Fibroblast of lung (primary cell): ENCODE results near the gene PTTG2. TPM values are rescaled to one million over a fixed set of nuclear protein-coding genes. Genes with fewer than 3 reads are reported as not detected.
A peak's percentile ranks its signal among the peaks of the same experiment; 100 is the strongest.
"Not testable (repeated sequence)": the region's sequence is repeated elsewhere in the genome, so short reads cannot be mapped to it uniquely, and the experiment has no call there.

ENCODE experiments used
- DNase-seq, 2 donors: peaks; one replicate each; pipeline versions ENCODE4 v3.0.0 to v3.0.0-alpha.2; 2010; ENCODE audit warnings: low read depth in 2 of 2
- H2AFZ ChIP-seq: 2 replicates; pipeline ENCODE4 v1.5.1; 2012; ENCODE audit warnings: low read length, control low read depth, inconsistent platforms
- H3K27ac ChIP-seq: 2 replicates; pipeline ENCODE4 v1.5.1; 2011; ENCODE audit warnings: low read length, control low read depth; ENCODE audit not compliant: insufficient read depth
- H3K27me3 ChIP-seq: 2 replicates; pipeline ENCODE4 v1.5.1; 2011; ENCODE audit warnings: mild to moderate bottlenecking, low read length; ENCODE audit not compliant: control insufficient read depth, insufficient read depth
- H3K36me3 ChIP-seq: 2 replicates; pipeline ENCODE4 v1.5.1; 2011; ENCODE audit warnings: low read length; ENCODE audit not compliant: control insufficient read depth, insufficient read depth
- H3K4me1 ChIP-seq: 2 replicates; pipeline ENCODE4 v1.5.1; 2011; ENCODE audit warnings: low read length; ENCODE audit not compliant: control insufficient read depth, insufficient read depth; ENCODE audit errors: extremely low read depth
- H3K4me2 ChIP-seq: 2 replicates; pipeline ENCODE4 v1.5.1; 2011; ENCODE audit warnings: low read length, control low read depth; ENCODE audit not compliant: insufficient read depth; ENCODE audit errors: extremely low read depth
- H3K4me3 ChIP-seq, 4 experiments: fragments of 200-600 bp in 1 of 4; sonication (generic) in 1 of 4; replicated peaks in 1 of 4; 2 replicates each; pipeline ENCODE4 v1.5.1; 2011 to 2016; ENCODE audit warnings: low read length in 4 of 4, low read depth in 3 of 4, mild to moderate bottlenecking in 3 of 4, control low read depth in 2 of 4, inconsistent platforms in 1 of 4, mixed read lengths in 1 of 4; ENCODE audit not compliant: insufficient read depth in 1 of 4; ENCODE audit errors: control extremely low read depth in 1 of 4
- H3K79me2 ChIP-seq: 2 replicates; pipeline ENCODE4 v1.5.1; 2012; ENCODE audit warnings: mild to moderate bottlenecking, low read length, inconsistent platforms; ENCODE audit not compliant: control insufficient read depth, insufficient read depth
- H3K9ac ChIP-seq: 2 replicates; pipeline ENCODE4 v1.5.1; 2011; ENCODE audit warnings: mild to moderate bottlenecking, low read length, control low read depth; ENCODE audit not compliant: insufficient read depth
- H3K9me3 ChIP-seq: 2 replicates; pipeline ENCODE4 v1.5.1; 2012; ENCODE audit warnings: low read depth, low read length; ENCODE audit not compliant: control insufficient read depth, insufficient read depth
- H4K20me1 ChIP-seq: 2 replicates; pipeline ENCODE4 v1.5.1; 2011; ENCODE audit warnings: low read length; ENCODE audit not compliant: control insufficient read depth, insufficient read depth; ENCODE audit errors: extremely low read depth
- CTCF ChIP-seq, 2 donors: IDR thresholded peaks in 1 of 2; conservative IDR thresholded peaks in 1 of 2; 1 replicate in 1 of 2; 2 replicates in 1 of 2; pipeline ENCODE4 v1.5.1; 2011 to 2012; ENCODE audit warnings: low read length in 2 of 2, control low read depth in 1 of 2, inconsistent platforms in 1 of 2, low read depth in 1 of 2, mild to moderate bottlenecking in 1 of 2
- EZH2 ChIP-seq: IDR thresholded peaks from 2 replicates; pipeline ENCODE4 v1.5.1; 2012; ENCODE audit warnings: low read length, control low read depth, mild to moderate bottlenecking; ENCODE audit errors: missing control alignments
- polyA plus RNA-seq, 2 donors: library from polyadenylated mRNA; depleted of rRNA in 1 of 2; stranded (reverse) in 1 of 2; unstranded in 1 of 2; fragments of >200 nt; gene quantifications; 2 replicates each; pipeline ENCODE4 v1.2.1, GENCODE V29; 2011 to 2012; ENCODE audit warnings: missing spikeins in 1 of 2
- total RNA-seq: library from RNA; depleted of rRNA; stranded (reverse); fragments of >200 nt; gene quantifications from 2 replicates; pipeline ENCODE4 v1.2.1, GENCODE V29; 2014

PTTG2 gene
- total and polyA plus RNA-seq, 2 donors (not counting 1 experiment from before 2014, with no cell fraction given), result not detected

- Histone ChIP-seq H2AFZ (no peak overlapping the region), H3K79me2 (no peaks in the 10 kb centered on the region), H3K4me1 (no peaks in the 10 kb centered on the region), H3K36me3 (no peaks in the 10 kb centered on the region), H3K9ac (no peak overlapping the region), H3K9me3 (no peaks in the 10 kb centered on the region), H3K4me3 (no peak overlapping the region), H3K27me3 (no peaks in the 10 kb centered on the region), H4K20me1 (no peaks in the 10 kb centered on the region), H3K4me2 (no peak overlapping the region), H3K27ac (no peak overlapping the region)
- no peak for TF ChIP-seq EZH2
- TF ChIP-seq CTCF (conservative IDR thresholded peaks at IDR 0.05 in 1 of 2, IDR thresholded peaks at IDR 0.05 in 1 of 2; ENCODE audit: low read depth in 1 of 2, low read length in 2 of 2), result peak; percentile 27
- DNase-seq, result peak; percentile 21 to 75
Observed at GRCh38 chr4:37970702-37971101, 10.5 kb downstream of the PTTG2 start.

- Histone ChIP-seq H3K9ac (no peak overlapping the region), H3K4me1 (no peaks in the 10 kb centered on the region)
- DNase-seq, result no peak
Observed at GRCh38 chr4:37971202-37971601, 11.0 kb downstream of the PTTG2 start.

GRCh38 chr4:37973441-37973840 is 13.2 kb downstream of the PTTG2 start:
- H2AFZ ChIP-seq, result no peak overlapping the region
- H3K4me1 ChIP-seq, result peaks cover under 1% of the 10 kb centered on the region
- DNase-seq, result peak in 1 of 2 donors; percentile 6
- no peaks in the 10 kb centered on the region for H3K36me3 ChIP-seq
- no peaks in the 10 kb centered on the region for H3K9me3 ChIP-seq
- no peaks in the 10 kb centered on the region for H3K27me3 ChIP-seq
- TF ChIP-seq EZH2 (no peak), CTCF (conservative IDR thresholded peaks at IDR 0.05 in 1 of 2, IDR thresholded peaks at IDR 0.05 in 1 of 2; ENCODE audit: low read depth in 1 of 2, low read length in 2 of 2) (no peak)
- H3K9ac ChIP-seq, result no peak overlapping the region
- H3K79me2 ChIP-seq, result peaks cover 2% of the 10 kb centered on the region
- no peaks in the 10 kb centered on the region for H4K20me1 ChIP-seq
- no peak overlapping the region for H3K27ac ChIP-seq
- no peak overlapping the region for H3K4me3 ChIP-seq
- no peak overlapping the region for H3K4me2 ChIP-seq

More at GRCh38 chr4:37971202-37971601, 11.0 kb downstream of the PTTG2 start:
- Histone ChIP-seq H3K27me3 (no peaks in the 10 kb centered on the region), H3K79me2 (no peaks in the 10 kb centered on the region), H4K20me1 (no peaks in the 10 kb centered on the region), H3K4me2 (no peak overlapping the region), H2AFZ (no peak overlapping the region), H3K27ac (no peak overlapping the region), H3K36me3 (no peaks in the 10 kb centered on the region), H3K9me3 (no peaks in the 10 kb centered on the region), H3K4me3 (no peak overlapping the region)
- TF ChIP-seq EZH2 (no peak), CTCF (conservative IDR thresholded peaks at IDR 0.05 in 1 of 2, IDR thresholded peaks at IDR 0.05 in 1 of 2; ENCODE audit: low read depth in 1 of 2, low read length in 2 of 2) (no peak)

- H3K4me2 ChIP-seq, H3K27ac ChIP-seq, DNase-seq, H3K4me3 ChIP-seq, H3K36me3 ChIP-seq, H2AFZ ChIP-seq, H3K9me3 ChIP-seq, H3K27me3 ChIP-seq, H3K9ac ChIP-seq, H4K20me1 ChIP-seq, H3K4me1 ChIP-seq: not testable (repeated sequence)
- peaks cover 18% of the 10 kb centered on the region for H3K79me2 ChIP-seq
Observed at GRCh38 chr4:37975321-37975822, 15.2 kb downstream of the PTTG2 start.
